Stimulated activated naive B cell treated with anti-CD40 and anti-IgM and Interleukin-4, amounts not matched to agents 10 μg/mL and 1 μg/mL and 100 μg/mL, for 72 hours (primary cell): ENCODE results near the gene GRIP2.

Source experiments
- ATAC-seq, 2 donors: fragments of 150-1000 bp; cut with Tn5 transposase; replicated peaks; 2 replicates each; pipeline ENCODE4 v1.10.0; 2021; ENCODE audit warnings: moderate library complexity in 1 of 2
- DNase-seq: peaks from one replicate; pipeline ENCODE4 v3.0.0; 2021
- H3K27ac Mint-ChIP-seq: one replicate; pipeline ENCODE4 v1.8.0; 2022; ENCODE audit warnings: mild to moderate bottlenecking, mixed read lengths
- H3K27me3 Mint-ChIP-seq, 2 donors: one replicate each; pipeline ENCODE4 v1.8.0; 2022; ENCODE audit warnings: mixed read lengths in 2 of 2
- H3K36me3 Mint-ChIP-seq, 2 donors: one replicate each; pipeline ENCODE4 v1.8.0; 2022; ENCODE audit warnings: mixed read lengths in 2 of 2, mild to moderate bottlenecking in 1 of 2
- H3K4me1 Mint-ChIP-seq, 2 donors: one replicate each; pipeline ENCODE4 v1.8.0; 2022; ENCODE audit warnings: mixed read lengths in 2 of 2, mild to moderate bottlenecking in 1 of 2
- H3K4me3 Mint-ChIP-seq, 2 donors: one replicate each; pipeline ENCODE4 v1.8.0; 2022; ENCODE audit warnings: mild to moderate bottlenecking in 2 of 2, mixed read lengths in 2 of 2, moderate library complexity in 1 of 2
- H3K9me3 Mint-ChIP-seq, 2 donors: one replicate each; pipeline ENCODE4 v1.8.0; 2022; ENCODE audit warnings: mixed read lengths in 2 of 2, mild to moderate bottlenecking in 1 of 2

The GRIP2 gene

GRCh38 chr3:14505803-14506500 is 34.2 kb downstream of the GRIP2 start:
- no peak for ATAC-seq
- peaks cover 4 to 6% of the 10 kb centered on the region in 2 donors for H3K4me1 Mint-ChIP-seq
- no peak for DNase-seq
- H3K27me3 Mint-ChIP-seq: peaks cover 7 to 20% of the 10 kb centered on the region in 2 donors
- H3K4me3 Mint-ChIP-seq: no peak overlapping the region
- no peak overlapping the region for H3K27ac Mint-ChIP-seq
- peaks cover 10 to 12% of the 10 kb centered on the region in 2 donors for H3K9me3 Mint-ChIP-seq
- H3K36me3 Mint-ChIP-seq: no peaks in the 10 kb centered on the region

DNA sequence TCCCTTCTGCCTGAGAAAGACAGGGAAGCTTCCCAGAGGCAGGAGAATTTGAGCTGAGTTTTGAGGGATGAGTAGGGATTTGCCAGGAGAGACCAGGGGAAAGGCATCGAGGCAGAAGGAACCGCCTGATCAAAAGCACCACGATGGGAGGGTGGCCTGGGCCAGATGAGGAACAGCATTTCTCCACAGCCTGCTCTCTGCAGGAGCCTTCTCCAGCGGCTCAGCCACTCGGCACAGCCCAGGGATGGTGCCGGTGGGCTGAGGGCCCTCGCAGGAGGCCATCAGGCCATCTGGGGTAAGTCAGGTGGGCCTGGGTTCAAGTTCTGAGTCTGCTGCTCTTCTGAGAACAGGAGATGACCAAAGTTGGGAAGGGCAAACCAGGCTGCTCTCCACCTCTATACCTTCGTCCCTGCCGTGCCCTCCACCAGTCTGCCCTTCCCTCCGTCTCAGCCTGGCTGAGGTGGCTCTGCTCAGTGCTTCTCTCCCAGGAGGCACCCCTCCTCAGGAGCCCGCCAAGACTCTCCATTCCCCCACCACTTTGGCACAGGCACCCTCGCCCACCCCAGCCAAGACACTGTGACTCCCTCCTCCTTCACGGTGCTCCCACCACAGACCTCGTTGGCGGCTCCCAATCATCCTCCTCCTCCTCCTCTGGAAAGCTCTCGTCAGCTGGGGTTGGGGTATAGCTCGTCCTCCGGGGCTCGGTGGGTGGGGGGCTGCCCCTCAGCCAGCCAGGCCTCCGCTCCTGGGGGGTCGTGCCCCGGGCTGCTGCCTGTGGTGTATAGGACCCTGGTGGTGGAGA is 34.9 kb downstream of the GRIP2 start:
- H3K9me3 Mint-ChIP-seq: peaks cover 11 to 14% of the 10 kb centered on the region in 2 donors
- H3K36me3 Mint-ChIP-seq: no peaks in the 10 kb centered on the region
- H3K4me1 Mint-ChIP-seq: peaks cover 4 to 6% of the 10 kb centered on the region in 2 donors
- H3K4me3 Mint-ChIP-seq: no peak overlapping the region
- DNase-seq: no peak
- no peak overlapping the region for H3K27ac Mint-ChIP-seq
- peaks cover 7 to 14% of the 10 kb centered on the region in 2 donors for H3K27me3 Mint-ChIP-seq
- no peak for ATAC-seq

- ATAC-seq (no peak), DNase-seq (no peak)
- H3K27ac Mint-ChIP-seq: no peak overlapping the region
- H3K9me3 Mint-ChIP-seq: peaks cover 11 to 14% of the 10 kb centered on the region in 2 donors
- H3K4me3 Mint-ChIP-seq: no peak overlapping the region
- H3K27me3 Mint-ChIP-seq: peaks cover 7 to 20% of the 10 kb centered on the region in 2 donors
- no peaks in the 10 kb centered on the region for H3K36me3 Mint-ChIP-seq
- H3K4me1 Mint-ChIP-seq: peaks cover 0 to 2% of the 10 kb centered on the region in 2 donors
Measured at GRCh38 chr3:14503706-14504065, 36.5 kb downstream of the GRIP2 start.

DNA sequence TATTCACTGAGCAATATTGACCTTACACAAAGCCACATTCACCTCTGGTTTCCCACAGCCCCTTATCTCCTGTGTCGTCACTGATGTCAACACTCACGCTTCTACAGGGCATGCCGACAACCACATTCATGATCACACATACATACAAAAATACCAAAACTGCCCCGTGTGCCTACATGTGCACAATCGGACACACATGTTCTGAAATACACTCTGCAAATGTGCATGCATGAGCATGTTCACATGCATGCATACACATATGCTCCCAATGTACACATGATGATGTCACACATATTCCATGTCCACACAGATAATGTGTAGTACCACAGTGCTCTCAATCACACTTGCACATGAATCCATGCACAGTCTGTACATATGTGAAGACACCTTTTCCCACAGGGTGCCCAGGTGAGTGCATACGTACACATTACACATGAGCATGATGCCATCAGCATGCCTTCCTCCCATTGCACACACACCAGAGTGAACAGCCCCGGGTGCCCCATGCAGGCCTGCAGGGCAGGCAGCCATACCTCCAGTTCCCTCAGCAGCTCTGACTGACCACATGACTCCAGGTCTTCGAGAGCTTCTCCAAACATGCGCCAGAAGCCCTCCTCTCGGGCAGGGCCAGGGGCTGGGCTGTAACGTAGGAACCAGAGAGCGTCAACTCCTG is 37.0 kb downstream of the GRIP2 start:
- H3K4me1 Mint-ChIP-seq: no peaks in the 10 kb centered on the region
- no peak overlapping the region for H3K4me3 Mint-ChIP-seq
- DNase-seq (no peak), ATAC-seq (no peak)
- no peak overlapping the region for H3K27ac Mint-ChIP-seq
- H3K36me3 Mint-ChIP-seq: no peaks in the 10 kb centered on the region
- peaks cover 11 to 14% of the 10 kb centered on the region in 2 donors for H3K9me3 Mint-ChIP-seq
- peaks cover 3 to 20% of the 10 kb centered on the region in 2 donors for H3K27me3 Mint-ChIP-seq

DNA sequence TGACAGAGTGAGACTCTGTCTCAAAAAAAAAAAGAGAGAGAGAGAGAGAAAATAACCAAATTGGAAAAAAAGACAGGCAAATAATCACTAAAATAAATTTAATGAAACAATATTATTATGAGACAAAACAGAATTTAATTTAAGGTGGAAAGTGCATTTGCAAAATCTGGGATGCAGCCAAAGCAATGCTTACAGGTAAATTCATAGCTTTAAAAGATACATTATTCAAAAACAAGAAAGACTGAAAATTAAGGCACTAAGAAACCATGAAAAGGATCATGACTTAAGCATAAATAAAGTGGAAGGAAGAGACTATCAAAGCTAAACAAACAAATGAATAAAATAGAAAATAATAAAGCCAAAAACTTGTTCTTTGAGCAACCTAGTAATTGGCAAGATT is 37.7 kb downstream of the GRIP2 start:
- DNase-seq (no peak), ATAC-seq (no peak)
- no peak overlapping the region for H3K4me3 Mint-ChIP-seq
- H3K27ac Mint-ChIP-seq: no peak overlapping the region
- H3K4me1 Mint-ChIP-seq: no peaks in the 10 kb centered on the region
- no peaks in the 10 kb centered on the region for H3K36me3 Mint-ChIP-seq
- peaks cover 11 to 14% of the 10 kb centered on the region in 2 donors for H3K9me3 Mint-ChIP-seq
- H3K27me3 Mint-ChIP-seq: peaks cover 3 to 24% of the 10 kb centered on the region in 2 donors

DNA sequence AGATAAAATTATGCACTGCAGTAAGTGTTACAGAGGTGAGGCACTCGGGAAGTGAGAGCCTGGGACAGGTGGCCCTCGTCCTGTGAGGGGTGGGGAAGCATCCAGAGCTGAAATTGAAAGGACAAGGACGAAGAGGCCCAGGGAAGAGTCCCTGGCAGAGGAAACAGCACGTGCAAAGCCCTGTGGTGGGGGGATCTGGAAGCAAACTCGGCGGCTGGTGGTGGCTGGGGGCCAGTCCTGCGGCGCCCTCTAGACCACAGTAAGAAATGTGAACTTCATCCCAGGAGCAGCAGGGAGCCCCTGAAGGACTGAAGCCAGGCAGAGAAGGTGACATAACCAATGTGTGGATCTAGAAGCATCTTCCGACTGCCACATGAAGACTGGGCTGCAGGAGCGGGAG is 42.8 kb downstream of the GRIP2 start:
- no peak for ATAC-seq
- DNase-seq: no peak
- no peak overlapping the region for H3K27ac Mint-ChIP-seq

DNA sequence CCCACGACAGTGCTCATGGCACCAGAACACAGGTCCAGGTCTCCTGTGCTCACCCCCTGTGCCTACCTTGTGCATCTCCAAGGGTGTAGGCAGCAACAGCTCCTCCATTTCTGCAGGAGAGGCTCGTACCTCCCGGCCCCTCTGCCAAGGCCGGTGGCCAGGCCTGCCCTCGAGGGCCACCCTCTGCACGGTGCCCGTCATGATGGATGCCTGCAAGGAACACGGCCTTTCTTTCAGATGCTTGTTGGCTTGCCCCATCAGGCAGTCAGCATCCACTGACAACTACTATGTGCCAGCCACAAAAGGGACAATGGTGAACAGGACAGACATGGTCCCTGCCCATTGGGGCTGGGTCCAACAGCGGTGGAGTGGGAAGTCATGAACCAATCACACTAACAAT is 43.8 kb downstream of the GRIP2 start:
- ATAC-seq: no peak
- H3K9me3 Mint-ChIP-seq: peaks cover 2 to 3% of the 10 kb centered on the region in 2 donors
- peaks cover 8 to 21% of the 10 kb centered on the region in 2 donors for H3K27me3 Mint-ChIP-seq
- H3K4me1 Mint-ChIP-seq: no peaks in the 10 kb centered on the region
- no peak overlapping the region for H3K4me3 Mint-ChIP-seq
- DNase-seq: no peak
- H3K36me3 Mint-ChIP-seq: peaks cover under 1% of the 10 kb centered on the region in 2 donors
- no peak overlapping the region for H3K27ac Mint-ChIP-seq

More for the DNA sequence above, 42.8 kb downstream of the GRIP2 start:
- Mint-ChIP-seq H3K36me3 (no peaks in the 10 kb centered on the region), H3K4me1 (no peaks in the 10 kb centered on the region), H3K4me3 (no peak overlapping the region), H3K9me3 (peaks cover 3 to 6% of the 10 kb centered on the region in 2 donors), H3K27me3 (peaks cover 8 to 21% of the 10 kb centered on the region in 2 donors)

- Mint-ChIP-seq H3K27ac (no peak overlapping the region), H3K27me3 (peaks cover 8 to 21% of the 10 kb centered on the region in 2 donors), H3K4me1 (no peaks in the 10 kb centered on the region), H3K9me3 (no peaks in the 10 kb centered on the region), H3K36me3 (peaks cover 7 to 14% of the 10 kb centered on the region in 2 donors), H3K4me3 (no peak overlapping the region)
- no peak for ATAC-seq
- no peak for DNase-seq
Measured at GRCh38 chr3:14494973-14495300, 45.2 kb downstream of the GRIP2 start.

DNA sequence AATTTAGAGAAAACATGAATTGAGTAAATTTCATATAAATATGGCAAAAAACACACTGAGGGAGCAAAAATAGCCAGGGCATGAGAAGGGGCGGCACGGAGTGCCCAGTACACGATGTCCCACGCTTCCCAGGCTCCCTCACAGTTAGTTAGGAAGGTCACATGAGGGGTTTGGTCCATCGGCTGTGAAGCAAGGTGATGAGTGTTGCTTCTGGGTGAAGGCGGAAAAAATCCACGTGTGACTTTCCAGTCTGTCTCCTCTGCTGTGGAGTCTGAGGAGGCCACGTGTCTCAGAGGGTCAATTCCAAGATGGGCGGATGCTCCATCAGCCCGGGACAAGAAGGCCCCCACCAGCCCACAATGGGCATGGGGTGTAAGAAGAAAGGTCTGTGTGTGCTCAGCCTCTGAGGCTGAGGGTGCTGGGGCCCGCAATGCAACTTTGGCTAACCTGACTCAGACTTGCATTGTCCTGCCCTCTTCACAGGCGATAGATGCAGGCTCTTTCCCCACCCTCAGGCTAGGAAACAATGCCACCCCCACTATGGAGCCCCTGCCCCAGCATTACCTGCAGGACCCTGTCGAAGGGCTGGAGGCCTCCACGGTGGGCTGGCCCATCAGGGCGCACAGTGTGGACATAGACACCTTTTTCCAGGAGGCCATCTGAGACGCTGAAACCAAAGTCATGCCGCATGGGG is 45.7 kb downstream of the GRIP2 start:
- Mint-ChIP-seq H3K9me3 (no peaks in the 10 kb centered on the region), H3K27me3 (peaks cover 8 to 21% of the 10 kb centered on the region in 2 donors), H3K27ac (no peak overlapping the region), H3K36me3 (peaks cover 7 to 17% of the 10 kb centered on the region in 2 donors), H3K4me3 (no peak overlapping the region), H3K4me1 (no peaks in the 10 kb centered on the region)
- DNase-seq (no peak), ATAC-seq (no peak)

- DNase-seq (no peak), ATAC-seq (no peak)
- Mint-ChIP-seq H3K27me3 (peaks cover 8 to 10% of the 10 kb centered on the region in 2 donors), H3K9me3 (no peaks in the 10 kb centered on the region), H3K4me3 (no peak overlapping the region), H3K36me3 (peaks cover 7 to 22% of the 10 kb centered on the region in 2 donors), H3K4me1 (no peaks in the 10 kb centered on the region), H3K27ac (no peak overlapping the region)
Measured at GRCh38 chr3:14492948-14493881, 46.9 kb downstream of the GRIP2 start.

DNA sequence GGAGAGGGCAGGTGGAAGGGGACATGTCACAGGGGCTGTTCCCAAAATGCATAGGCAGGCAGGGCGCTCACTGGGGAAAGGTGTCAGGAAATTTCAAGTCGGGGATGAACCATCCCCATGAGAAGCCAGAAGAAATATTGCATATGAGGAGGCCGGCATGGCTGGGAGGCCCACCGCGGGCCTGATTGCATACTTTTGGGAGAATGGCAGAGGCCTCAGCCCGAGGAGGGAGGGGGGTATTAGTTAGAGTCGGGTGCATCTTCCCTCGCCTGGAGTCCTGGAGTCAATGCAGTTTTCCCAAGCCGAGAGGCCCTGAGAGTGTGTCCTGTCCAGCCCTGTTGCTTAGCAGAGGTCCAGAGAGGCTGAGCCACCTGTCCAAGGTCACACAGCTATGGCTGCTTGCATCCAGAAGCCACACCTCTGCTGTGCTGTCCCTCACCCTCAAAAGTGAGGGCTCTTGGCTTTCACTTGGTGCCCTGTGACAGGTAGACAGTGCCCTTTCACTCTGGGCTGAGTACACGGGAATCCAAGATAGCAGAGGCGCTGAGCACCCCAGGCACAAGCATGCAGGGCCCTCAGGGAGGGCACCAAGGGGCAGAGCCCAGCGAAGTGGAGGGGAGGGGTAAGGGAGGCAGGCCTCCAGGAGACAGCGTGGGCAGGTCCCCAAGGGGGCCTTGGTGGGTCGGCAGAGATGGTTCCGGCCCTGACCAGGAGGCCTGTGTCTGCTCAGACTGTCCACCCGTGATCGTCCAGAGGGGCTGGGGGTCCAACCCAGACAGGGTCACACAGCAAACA is 48.5 kb downstream of the GRIP2 start:
- Mint-ChIP-seq H3K27me3 (no peaks in the 10 kb centered on the region), H3K4me3 (no peak overlapping the region), H3K27ac (peak overlapping the region; percentile 62), H3K9me3 (no peaks in the 10 kb centered on the region), H3K36me3 (peaks cover 22 to 33% of the 10 kb centered on the region in 2 donors), H3K4me1 (no peaks in the 10 kb centered on the region)
- ATAC-seq: no peak
- no peak for DNase-seq

DNA sequence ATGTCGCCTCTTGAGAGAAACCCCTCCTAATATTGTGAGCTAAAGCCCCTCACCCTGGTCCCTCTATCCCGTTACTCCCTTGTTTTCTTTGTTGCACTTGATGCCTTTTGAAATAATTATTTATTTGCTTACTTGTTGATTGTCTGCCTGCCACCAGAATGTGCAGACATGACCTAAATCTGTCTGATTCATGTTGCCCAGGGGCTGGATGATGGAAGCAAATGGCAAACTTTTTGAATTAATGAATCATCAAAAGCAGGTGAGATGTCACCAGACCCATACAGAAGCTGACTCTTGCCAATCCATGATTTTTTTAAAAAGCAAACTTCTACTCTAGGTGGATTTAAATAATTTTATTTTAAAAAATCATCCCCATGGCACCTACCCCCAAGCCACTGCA is 49.3 kb downstream of the GRIP2 start:
- Mint-ChIP-seq H3K27ac (no peak overlapping the region), H3K9me3 (no peaks in the 10 kb centered on the region), H3K4me1 (no peaks in the 10 kb centered on the region), H3K27me3 (no peaks in the 10 kb centered on the region), H3K4me3 (no peak overlapping the region), H3K36me3 (peaks cover 23 to 33% of the 10 kb centered on the region in 2 donors)
- ATAC-seq (no peak), DNase-seq (no peak)

DNA sequence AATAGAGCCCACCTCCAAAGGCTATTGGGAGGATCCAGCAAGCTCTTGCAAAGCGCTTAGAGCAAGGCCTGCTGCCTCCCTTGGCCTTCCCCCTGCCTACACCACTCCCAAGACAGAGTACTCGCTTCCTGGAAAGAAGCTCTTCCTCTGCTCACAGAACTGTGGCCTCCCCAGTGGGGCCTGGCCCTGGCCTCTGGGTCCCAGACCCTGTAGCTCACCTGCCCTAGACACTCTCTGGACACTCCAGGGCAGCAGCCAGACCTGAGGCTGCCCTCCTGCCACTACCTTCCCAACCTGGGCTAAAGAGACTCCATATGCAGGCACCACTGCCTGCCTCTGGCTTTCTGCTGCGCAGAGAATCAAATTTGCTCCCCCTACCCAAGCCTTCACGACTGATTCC is 49.9 kb downstream of the GRIP2 start:
- DNase-seq (no peak), ATAC-seq (no peak)
- no peaks in the 10 kb centered on the region for H3K9me3 Mint-ChIP-seq
- H3K36me3 Mint-ChIP-seq: peaks cover 23 to 38% of the 10 kb centered on the region in 2 donors
- H3K27me3 Mint-ChIP-seq: no peaks in the 10 kb centered on the region
- no peaks in the 10 kb centered on the region for H3K4me1 Mint-ChIP-seq
- H3K27ac Mint-ChIP-seq: peak overlapping the region; percentile 60
- H3K4me3 Mint-ChIP-seq: no peak overlapping the region
